Measurements from ENCODE around the gene GDF11. TPM values are rescaled to one million over a fixed set of nuclear protein-coding genes. Genes with fewer than 3 reads are reported as not detected.

The GDF11 gene
- total and polyA plus RNA-seq, 2 of the 8 experiments (the other 6 are each of a cell fraction or from before 2014, with no cell fraction given) = 12.1 to 15.1 TPM

DNA sequence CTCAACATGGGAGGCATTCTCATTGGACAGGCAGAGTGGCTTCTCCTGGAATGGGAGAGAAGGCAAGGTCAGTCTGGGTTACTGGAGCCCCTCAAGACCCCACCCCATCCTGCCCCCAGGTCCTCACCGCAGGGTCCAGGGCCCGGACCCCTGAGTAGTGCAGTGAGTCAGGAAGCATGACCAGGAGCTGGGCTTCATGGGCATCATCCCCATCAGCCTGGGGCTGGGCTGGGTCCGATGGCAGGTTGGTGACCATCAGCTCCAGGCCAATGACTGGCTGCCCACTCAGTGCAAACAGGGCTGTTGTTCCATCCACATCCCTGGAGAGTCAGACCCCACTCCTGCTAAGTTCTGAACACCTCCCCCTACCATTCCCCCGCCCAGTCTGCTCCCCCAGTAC, 48.3 kb upstream of the GDF11 start (continued):
- TF ChIP-seq CHD1 (IDR thresholded peaks at IDR 0.05; ENCODE audit: low read depth, low read length) (no peak), RAD21 (IDR thresholded peaks at IDR 0.05 in 1 of 2, conservative IDR thresholded peaks at IDR 0.05 in 1 of 2; ENCODE audit: low read depth in 2 of 2, low read length in 2 of 2) (no peak), RFX5 (IDR thresholded peaks at IDR 0.05; ENCODE audit: borderline replicate concordance, low read depth, low read length) (no peak), KDM5A (IDR thresholded peaks at IDR 0.05; ENCODE audit: low read length) (no peak)

Data from H1 (cell line).